ENCODE measurements around the gene CERT1.

Gene CERT1

DNA sequence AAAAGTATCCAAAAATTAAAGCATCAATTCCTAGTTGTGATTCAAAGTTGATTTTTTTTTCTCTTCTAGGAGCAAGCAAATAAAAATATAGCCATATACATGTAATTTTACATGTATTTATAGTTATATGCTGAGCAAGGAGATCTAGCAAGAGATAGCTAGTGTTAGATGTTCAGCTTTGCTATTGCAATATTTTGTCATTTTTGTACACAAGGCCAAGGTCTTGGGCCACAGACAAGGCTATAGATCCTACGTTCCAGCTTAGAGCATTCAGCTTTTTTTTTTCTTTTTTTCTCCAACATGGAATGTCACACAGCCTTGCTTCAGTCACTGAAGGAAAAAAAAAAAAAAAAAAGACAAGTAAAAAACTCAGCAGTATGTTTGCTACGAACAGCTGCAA is 137.6 kb downstream of the CERT1 start:
- CTCF ChIA-PET: interaction anchor here (0.6 to 0.7 kb wide), 3 partner anchors 9 to 52 kb away, joined by 3 read pairs; no protein-coding TSS in a partner anchor
- no peak for DNase-seq (ENCODE audit: low spot score)
- H3K27ac ChIP-seq: no peak overlapping the region
- POLR2A ChIA-PET (ENCODE audit: low non-redundant PET): no interaction called here
- TF ChIP-seq, protein P1, sequence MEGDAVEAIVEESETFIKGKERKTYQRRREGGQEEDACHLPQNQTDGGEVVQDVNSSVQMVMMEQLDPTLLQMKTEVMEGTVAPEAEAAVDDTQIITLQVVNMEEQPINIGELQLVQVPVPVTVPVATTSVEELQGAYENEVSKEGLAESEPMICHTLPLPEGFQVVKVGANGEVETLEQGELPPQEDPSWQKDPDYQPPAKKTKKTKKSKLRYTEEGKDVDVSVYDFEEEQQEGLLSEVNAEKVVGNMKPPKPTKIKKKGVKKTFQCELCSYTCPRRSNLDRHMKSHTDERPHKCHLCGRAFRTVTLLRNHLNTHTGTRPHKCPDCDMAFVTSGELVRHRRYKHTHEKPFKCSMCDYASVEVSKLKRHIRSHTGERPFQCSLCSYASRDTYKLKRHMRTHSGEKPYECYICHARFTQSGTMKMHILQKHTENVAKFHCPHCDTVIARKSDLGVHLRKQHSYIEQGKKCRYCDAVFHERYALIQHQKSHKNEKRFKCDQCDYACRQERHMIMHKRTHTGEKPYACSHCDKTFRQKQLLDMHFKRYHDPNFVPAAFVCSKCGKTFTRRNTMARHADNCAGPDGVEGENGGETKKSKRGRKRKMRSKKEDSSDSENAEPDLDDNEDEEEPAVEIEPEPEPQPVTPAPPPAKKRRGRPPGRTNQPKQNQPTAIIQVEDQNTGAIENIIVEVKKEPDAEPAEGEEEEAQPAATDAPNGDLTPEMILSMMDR (conservative IDR thresholded peaks at IDR 0.05; ENCODE audit: low read depth): no peak

DNA sequence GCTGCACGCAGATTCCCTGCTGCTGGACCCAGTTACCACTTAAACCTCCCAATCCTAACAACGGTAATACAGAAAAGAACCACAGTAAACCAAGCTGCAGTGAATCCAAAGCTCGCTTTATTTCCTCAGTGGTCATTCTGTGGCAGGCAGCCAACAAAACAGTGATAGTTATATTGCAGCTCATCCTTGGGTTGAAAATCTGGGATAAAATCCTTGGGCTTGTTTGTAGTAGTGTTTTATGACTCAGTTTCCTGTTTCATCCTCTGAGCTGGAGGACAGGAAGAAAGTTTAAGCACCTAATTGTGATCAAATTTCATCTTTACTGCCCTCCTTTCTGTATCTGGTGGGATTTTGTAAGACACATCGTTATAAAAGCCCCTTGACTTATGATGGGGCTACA is 143.0 kb downstream of the CERT1 start:
- no peak overlapping the region for H3K27ac ChIP-seq
- ChIA-PET CTCF (interaction anchor here (0.6 kb wide), 1 partner anchor 27 kb away, joined by 7 read pairs; no protein-coding TSS in a partner anchor), POLR2A (ENCODE audit: low non-redundant PET) (no interaction called here)
- DNase-seq (ENCODE audit: low spot score): no peak
- TF ChIP-seq, protein P1 (conservative IDR thresholded peaks at IDR 0.05; ENCODE audit: low read depth): no peak

DNA sequence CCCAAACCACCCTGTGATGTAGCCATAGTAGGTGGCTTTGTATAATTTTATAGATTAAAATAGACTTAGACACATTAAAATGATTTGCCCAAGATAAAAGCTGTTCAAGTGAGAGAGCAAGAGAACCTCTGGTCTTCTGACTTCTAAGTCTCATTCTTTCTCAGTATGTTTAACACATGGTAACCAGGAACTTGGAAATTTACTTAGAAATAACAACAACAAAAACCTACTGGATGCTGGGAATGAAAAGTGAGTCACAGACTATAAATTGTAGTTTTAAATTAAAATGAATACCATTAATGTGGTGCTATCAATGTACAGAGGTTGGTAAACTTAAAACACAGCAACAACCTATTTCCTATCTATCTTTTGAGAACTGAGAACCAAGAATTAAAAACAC is 144.0 kb downstream of the CERT1 start:
- CTCF ChIA-PET: interaction anchor here (0.7 kb wide), 1 partner anchor 19 kb away, joined by 3 read pairs; no protein-coding TSS in a partner anchor
- DNase-seq (ENCODE audit: low spot score): no peak
- TF ChIP-seq, protein P1 (conservative IDR thresholded peaks at IDR 0.05; ENCODE audit: low read depth): no peak
- POLR2A ChIA-PET (ENCODE audit: low non-redundant PET): no interaction called here
- no peak overlapping the region for H3K27ac ChIP-seq

DNA sequence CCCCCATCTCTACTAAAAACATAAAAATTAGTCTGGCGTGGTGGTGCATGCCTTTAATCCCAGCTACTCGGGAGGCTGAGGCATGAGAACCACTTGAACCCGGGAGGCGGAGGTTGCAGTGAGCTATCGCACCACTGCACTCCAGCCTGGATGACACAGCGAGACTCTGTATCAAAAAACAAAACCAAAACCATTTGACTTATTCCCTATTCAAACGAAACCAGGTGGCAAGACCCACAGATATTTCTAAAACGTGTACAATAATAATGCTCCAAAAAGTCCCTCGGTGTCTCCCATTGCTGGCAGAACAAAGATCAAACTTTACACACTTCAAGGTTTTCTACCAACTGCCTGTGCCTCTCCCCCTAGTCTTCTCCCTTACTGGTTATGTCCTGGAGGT is 144.6 kb downstream of the CERT1 start:
- DNase-seq (ENCODE audit: low spot score): no peak
- TF ChIP-seq, protein P1 (conservative IDR thresholded peaks at IDR 0.05; ENCODE audit: low read depth): no peak
- H3K27ac ChIP-seq: no peak overlapping the region
- CTCF ChIA-PET: no interaction called here
- POLR2A ChIA-PET (ENCODE audit: low non-redundant PET): no interaction called here

DNA sequence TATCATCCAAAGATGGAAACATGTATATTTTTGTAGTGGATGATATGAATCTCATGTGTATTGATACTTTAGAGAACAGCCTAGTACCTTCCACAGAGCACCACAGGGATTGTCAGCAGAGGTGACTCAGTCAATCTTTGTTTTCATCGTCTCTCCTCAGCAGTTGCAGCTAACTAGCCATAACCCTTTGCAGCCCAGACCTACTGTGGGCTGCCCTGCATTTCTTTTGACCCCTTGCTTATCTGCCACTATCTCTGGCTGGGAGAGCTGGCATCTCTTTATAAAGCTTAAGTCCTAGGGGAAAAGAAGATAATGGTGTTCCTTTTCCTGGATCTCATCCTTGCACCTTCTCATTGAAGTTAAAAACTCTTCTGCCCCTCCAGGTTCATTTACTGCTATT is 145.7 kb downstream of the CERT1 start:
- ChIA-PET POLR2A (ENCODE audit: low non-redundant PET) (no interaction called here), CTCF (interaction anchor here (0.9 kb wide), 1 partner anchor 8 kb away, joined by 3 read pairs; no protein-coding TSS in a partner anchor)
- TF ChIP-seq, protein P1 (conservative IDR thresholded peaks at IDR 0.05; ENCODE audit: low read depth): no peak
- no peak for DNase-seq (ENCODE audit: low spot score)
- no peak overlapping the region for H3K27ac ChIP-seq

DNA sequence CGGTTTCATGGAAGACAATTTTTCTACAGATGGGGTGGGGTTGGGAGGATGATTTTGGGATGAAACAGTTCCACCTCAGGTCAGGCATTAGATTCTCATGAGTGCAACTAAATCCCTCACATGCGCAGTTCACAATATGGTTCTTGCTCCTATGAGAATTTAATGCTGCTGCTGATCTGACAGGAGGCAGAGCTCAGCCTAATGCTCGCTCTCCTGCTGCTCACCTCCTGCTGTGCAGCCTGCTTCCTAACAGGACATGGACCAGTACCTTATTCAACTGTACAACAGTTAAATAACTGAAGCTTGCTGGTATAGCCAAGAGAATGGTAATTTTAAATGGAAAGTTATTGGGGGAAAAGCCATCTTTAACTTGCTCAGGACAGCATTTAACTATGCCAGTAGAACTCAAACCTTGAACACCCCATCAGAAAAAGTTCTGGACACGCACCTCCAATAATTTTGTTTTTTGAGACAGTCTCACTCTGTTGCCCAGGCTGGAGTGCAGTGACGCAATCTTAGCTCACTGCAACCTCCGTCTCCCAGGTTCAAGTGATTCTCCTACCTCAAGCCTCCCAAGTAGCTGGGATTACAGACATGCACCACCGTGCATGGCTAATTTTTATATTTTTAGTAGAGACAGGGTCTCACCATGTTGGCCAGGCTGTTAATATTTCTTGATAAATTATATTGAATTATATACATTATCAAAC is 146.7 kb downstream of the CERT1 start:
- TF ChIP-seq, protein P1 (conservative IDR thresholded peaks at IDR 0.05; ENCODE audit: low read depth): no peak
- no peak overlapping the region for H3K27ac ChIP-seq
- ChIA-PET CTCF (interaction anchor here (0.6 to 0.9 kb wide), 2 partner anchors 9 to 897 kb away, joined by 3 read pairs; no protein-coding TSS in a partner anchor), POLR2A (ENCODE audit: low non-redundant PET) (no interaction called here)
- DNase-seq (ENCODE audit: low spot score): no peak

Measured in RWPE1 (cell line).